GM12892 (cell line): ENCODE data around the gene SUSD2.
"Not testable (repeated sequence)": the region's sequence is repeated elsewhere in the genome, so short reads cannot be mapped to it uniquely, and the experiment has no call there.

Source experiments
- DNase-seq: peaks from one replicate; pipeline ENCODE4 v3.0.0; 2011; ENCODE audit not compliant: insufficient read length
- FAIRE-seq: peaks from 2 replicates; lab custom pipeline; 2011; peaks lifted over from hg19 to GRCh38; lab: Jason Lieb, UNC
- POLR2A ChIP-seq: IDR thresholded peaks from 2 replicates; pipeline ENCODE4 v1.6.1; 2011; ENCODE audit warnings: low read depth, low read length, control low read depth
- POLR2AphosphoS5 ChIP-seq: IDR thresholded peaks from 2 replicates; pipeline ENCODE4 v1.6.1; 2011; ENCODE audit warnings: low read depth, low read length, control low read depth
- TAF1 ChIP-seq: IDR thresholded peaks from 2 replicates; pipeline ENCODE4 v1.6.1; 2011; ENCODE audit warnings: low read depth, mild to moderate bottlenecking, control low read depth, low read length, borderline replicate concordance

The SUSD2 gene

DNA sequence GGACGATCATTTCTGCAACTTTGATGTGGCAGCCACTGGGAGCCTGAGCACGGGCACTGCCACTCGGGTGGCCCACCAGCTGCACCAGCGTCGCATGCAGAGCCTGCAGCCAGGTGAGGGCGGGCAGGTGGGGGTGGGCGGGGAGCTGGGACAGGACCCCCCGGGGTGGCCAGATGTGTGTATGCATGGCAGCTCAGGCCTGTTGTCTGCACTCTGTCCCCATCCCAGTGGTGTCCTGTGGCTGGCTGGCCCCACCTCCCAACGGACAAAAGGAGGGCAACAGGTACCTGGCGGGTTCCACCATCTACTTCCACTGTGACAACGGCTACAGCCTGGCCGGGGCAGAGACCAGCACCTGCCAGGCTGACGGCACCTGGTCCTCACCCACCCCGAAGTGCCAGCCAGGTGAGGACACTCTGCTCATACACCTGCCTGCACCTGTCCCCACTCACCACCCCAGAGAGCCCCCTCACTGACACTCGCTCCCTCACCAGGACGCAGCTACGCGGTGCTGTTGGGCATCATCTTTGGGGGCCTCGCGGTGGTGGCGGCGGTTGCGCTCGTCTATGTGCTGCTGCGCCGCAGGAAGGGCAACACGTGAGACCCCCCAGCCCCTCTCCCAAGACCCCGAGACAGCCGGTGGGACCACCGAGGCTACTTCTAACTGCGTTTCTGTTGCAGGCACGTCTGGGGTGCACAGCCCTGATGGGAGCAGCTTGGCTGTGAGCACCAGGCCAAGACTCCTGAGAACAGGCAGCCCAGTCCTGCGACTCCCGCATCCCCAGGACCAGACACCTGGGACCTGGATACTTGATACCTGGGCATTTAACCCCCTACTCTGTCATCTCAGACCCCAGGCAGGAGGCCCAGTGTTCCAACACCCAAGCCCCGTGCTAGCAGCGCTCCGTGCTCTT is 6.7 kb downstream of the SUSD2 start:
- FAIRE-seq (no peak), DNase-seq (peak; percentile 13)
- TF ChIP-seq POLR2A, result no peak
- no peak for TF ChIP-seq TAF1
- no peak for TF ChIP-seq POLR2AphosphoS5

DNA sequence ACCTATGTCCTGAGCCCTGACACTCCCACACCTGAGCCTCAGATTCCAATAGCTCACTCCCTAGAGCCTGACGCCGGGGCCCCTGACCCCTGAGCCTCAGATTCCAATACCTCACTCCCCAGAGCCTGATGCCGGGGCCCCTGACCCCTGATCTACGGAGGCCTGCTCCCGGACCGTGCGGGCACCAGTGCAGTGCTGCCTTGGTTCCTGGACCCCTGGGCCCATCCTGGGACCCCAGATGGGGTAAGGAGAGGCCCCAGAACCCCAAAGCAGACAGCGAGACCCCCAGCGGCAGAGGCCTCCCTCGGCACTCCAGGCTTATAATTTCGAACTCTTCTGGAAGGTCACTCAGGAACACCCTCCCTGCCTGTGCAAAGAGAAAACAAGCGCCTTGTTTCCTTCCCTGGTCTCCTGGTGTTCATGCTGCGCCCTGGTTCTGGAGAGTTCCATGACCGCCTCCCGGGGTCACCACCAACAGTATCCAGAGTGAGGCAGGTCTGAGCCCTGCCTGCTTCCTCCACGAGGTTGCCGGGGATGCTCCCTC is 7.5 kb downstream of the SUSD2 start:
- DNase-seq (peak; percentile 17), FAIRE-seq (no peak)
- TF ChIP-seq POLR2AphosphoS5 (no peak), TAF1 (no peak)

DNA sequence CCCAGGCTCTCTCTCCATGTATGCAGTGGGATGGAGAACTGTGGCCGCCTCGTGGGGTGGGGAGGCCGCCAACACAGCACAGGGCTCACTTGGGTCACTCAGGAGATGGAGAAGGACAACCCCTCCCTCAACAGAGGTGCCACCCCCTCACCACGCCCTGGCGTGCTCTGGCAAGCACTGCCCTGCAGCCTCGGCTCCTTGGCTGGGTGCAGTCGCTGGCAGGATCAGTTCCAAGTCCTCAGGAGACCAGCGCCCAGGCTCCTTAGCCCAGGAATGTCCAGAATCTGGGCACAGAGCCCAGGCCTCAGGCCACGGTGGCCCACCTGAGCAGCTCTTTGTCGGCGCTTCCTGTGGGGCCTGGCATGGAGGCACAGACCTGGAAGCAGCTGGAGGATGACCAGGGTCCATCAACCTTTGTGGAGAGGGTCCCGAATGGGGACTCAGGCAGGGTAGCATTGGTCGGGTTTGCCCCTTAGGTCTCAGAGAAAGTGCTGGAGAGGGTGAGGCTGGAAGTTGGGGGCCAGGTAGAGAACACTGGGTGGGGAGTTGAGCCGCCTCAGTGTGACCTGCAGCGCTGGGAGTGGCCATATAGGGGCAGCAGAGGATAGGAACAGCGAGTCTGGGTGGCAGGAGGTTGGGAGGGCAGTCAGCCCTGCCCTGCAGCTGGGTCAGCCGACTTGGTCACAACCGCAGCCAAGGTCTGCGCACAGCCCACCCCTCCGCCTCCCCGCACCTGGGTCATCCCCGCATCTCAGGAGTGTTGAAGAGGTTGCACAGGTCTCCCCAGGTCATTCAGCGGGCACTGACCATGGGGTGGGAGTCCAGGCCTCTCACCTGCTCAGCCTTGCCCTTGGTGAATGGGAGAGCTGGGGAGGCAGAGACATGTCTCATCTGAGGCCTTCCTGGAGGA is 8.2 kb downstream of the SUSD2 start:
- DNase-seq (peak; percentile 79), FAIRE-seq (peak; percentile 86)

DNA sequence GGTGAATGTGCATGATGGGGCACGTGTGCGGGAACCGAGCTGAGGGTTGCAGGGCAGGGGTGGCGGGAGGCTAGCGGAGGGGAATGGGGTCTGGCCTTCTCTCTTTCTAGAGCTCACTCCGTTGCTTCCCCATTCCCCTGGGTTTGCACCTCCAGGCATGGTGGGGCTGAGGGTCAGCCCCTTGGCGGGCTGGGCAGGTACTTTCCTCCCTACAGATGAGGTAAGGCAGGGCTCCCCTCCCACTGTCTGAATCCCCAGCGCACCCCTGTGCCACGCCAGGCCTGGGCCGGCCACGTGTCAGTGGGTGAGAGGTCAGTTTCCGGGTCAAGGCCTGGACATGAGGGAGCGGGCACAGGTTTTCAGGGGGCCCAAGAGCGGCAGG is 8.9 kb downstream of the SUSD2 start:
- peak; percentile 22 for DNase-seq
- FAIRE-seq, result no peak
- TF ChIP-seq POLR2AphosphoS5 (no peak), TAF1 (no peak), POLR2A (no peak)

More for the DNA sequence above, 8.2 kb downstream of the SUSD2 start:
- TF ChIP-seq POLR2AphosphoS5 (no peak), TAF1 (no peak), POLR2A (no peak)

DNA sequence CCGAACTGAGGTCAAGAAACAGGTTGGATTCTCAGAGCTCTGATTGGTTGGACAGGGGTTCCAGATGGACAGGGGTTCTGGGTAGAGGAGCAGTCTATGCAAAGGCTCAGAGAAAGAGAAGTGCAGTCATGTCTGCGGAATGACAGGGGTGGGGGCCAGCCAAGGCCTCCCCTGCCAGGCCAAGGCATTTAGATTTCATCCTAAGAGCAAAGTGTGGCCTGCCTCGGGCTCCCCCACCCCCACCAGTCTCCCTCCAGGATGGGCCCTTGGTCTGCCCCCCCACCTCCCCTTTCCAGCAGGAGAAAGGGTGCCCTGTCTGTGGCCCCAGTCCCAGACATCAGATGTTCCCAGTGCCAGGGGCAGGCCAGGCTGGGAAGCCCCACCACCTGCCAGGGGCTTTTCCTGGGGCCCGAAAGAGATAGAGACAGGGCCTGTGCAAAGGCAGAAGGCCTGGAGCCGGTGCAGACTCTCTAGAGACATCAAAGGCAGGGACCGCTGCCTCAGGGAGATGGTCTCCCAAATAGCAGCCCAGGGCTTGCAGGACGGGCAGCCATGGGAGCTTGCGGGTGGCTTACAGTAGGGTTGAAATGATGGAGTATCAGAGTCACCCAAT is 9.4 kb downstream of the SUSD2 start:
- FAIRE-seq (no peak), DNase-seq (peak; percentile 10)
- TF ChIP-seq POLR2A (no peak), POLR2AphosphoS5 (no peak)

DNA sequence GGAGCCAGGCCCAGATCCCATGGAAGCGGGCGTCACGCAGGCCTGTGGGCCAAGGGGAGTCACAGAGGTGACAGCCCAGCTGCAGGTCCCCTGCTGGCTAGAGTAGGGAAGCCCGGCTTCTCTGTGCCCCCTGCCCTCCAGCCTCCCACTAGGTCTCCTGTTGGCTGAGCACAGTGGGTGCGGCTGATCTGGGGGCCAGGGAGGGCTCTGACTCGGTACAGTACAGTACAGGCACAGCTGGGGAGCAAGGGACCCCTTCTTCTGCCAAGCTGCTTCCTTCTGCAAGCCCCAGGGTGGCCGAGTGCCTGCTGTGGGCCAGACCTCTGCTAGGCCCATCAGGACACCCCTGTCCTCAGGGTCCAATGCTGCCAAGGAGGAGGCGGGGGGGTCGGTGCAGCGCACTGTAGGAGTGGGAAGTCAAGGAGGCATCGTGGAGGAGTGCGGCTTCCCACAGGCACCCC is 10.1 kb downstream of the SUSD2 start:
- FAIRE-seq (no peak), DNase-seq (peak; percentile 24)
- TF ChIP-seq POLR2AphosphoS5 (no peak), TAF1 (no peak), POLR2A (no peak)

- TF ChIP-seq POLR2A (no peak), TAF1 (no peak), POLR2AphosphoS5 (no peak)
- FAIRE-seq (no peak), DNase-seq (no peak)
Measured at GRCh38 chr22:24191893-24192292, 10.6 kb downstream of the SUSD2 start.

GRCh38 chr22:24198682-24199052 is 17.4 kb downstream of the SUSD2 start:
- no peak for TF ChIP-seq POLR2A
- no peak for TF ChIP-seq POLR2AphosphoS5
- TF ChIP-seq TAF1, result no peak
- DNase-seq (no peak), FAIRE-seq (no peak)

DNA sequence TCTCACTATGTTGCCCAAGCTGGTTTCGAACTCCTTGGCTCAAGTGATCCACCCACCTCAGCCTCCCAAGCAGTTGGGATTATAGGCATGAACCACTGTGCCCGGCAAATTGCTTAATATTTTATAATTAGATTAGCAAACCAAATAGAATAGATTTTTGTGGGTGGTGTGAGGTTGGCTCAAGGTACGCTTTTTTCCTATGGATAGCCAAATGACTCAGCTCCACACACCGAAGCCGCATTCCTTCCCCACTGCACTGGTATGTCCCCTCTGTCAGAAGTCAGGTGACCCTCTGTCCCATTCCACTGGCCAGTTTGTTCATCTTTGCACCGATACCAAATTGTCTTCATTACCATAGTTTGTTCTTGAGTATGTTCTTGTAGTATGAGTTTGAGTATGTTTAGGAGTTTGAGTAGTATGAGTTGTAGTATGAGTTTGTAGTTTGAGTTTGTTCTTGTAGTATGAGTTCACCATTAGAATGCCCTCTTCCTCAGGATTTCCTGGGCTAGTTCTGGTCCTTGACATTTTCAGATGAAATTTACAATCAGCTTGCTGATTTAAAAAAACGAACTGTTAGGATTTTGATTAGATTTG is 19.4 kb downstream of the SUSD2 start:
- no peak for DNase-seq
- TF ChIP-seq POLR2A, result no peak
- no peak for TF ChIP-seq POLR2AphosphoS5
- TF ChIP-seq TAF1, result no peak
- no peak for FAIRE-seq

GRCh38 chr22:24201681-24202614 is 20.7 kb downstream of the SUSD2 start:
- no peak for DNase-seq
- no peak for FAIRE-seq
- no peak for TF ChIP-seq POLR2AphosphoS5
- no peak for TF ChIP-seq POLR2A
- TF ChIP-seq TAF1, result no peak

GRCh38 chr22:24203856-24204255 is 22.6 kb downstream of the SUSD2 start:
- not testable (repeated sequence) for DNase-seq, FAIRE-seq
